ENCODE results near the gene PFKP.
A peak's percentile ranks its signal among the peaks of the same experiment; 100 is the strongest.

Gene PFKP

GRCh38 chr10:3126741-3127346, 59.5 kb downstream of the PFKP start:
- no peak for TF ChIP-seq CTCF (IDR thresholded peaks at IDR 0.05; ENCODE audit: low read depth, low read length)
- no peaks in the 10 kb centered on the region for H3K27me3 ChIP-seq
- H3K9me3 ChIP-seq: no peaks in the 10 kb centered on the region
- no peaks in the 10 kb centered on the region; the same call in 1 of the 2 replicates for H3K4me1 ChIP-seq
- peak overlapping the region; percentile 28 for H3K4me3 ChIP-seq (ENCODE audit: low read depth, low read length)
- no peaks in the 10 kb centered on the region for H3K36me3 ChIP-seq
- peak; percentile 57 for DNase-seq

- Histone ChIP-seq H3K4me1 (no peaks in the 10 kb centered on the region; the same call in 1 of the 2 replicates), H3K27me3 (no peaks in the 10 kb centered on the region), H3K4me3 (ENCODE audit: low read depth, low read length) (no peak overlapping the region), H3K9me3 (no peaks in the 10 kb centered on the region), H3K36me3 (no peaks in the 10 kb centered on the region)
- no peak for TF ChIP-seq CTCF (IDR thresholded peaks at IDR 0.05; ENCODE audit: low read depth, low read length)
- DNase-seq: no peak
These were observed 60.6 kb downstream of the PFKP start for GRCh38 chr10:3127921-3128320.

GRCh38 chr10:3128379-3129130, 61.2 kb downstream of the PFKP start:
- TF ChIP-seq CTCF (IDR thresholded peaks at IDR 0.05; ENCODE audit: low read depth, low read length): no peak

GRCh38 chr10:3129581-3130340, 62.4 kb downstream of the PFKP start:
- Histone ChIP-seq H3K27me3 (no peaks in the 10 kb centered on the region), H3K4me1 (no peaks in the 10 kb centered on the region; the same call in 1 of the 2 replicates), H3K9me3 (no peaks in the 10 kb centered on the region), H3K4me3 (ENCODE audit: low read depth, low read length) (no peak overlapping the region), H3K36me3 (no peaks in the 10 kb centered on the region)
- TF ChIP-seq CTCF (IDR thresholded peaks at IDR 0.05; ENCODE audit: low read depth, low read length): no peak
- DNase-seq: no peak

More at GRCh38 chr10:3128379-3129130, 61.2 kb downstream of the PFKP start:
- Histone ChIP-seq H3K9me3 (no peaks in the 10 kb centered on the region), H3K4me3 (ENCODE audit: low read depth, low read length) (no peak overlapping the region), H3K36me3 (no peaks in the 10 kb centered on the region), H3K4me1 (no peaks in the 10 kb centered on the region; the same call in 1 of the 2 replicates), H3K27me3 (no peaks in the 10 kb centered on the region)
- no peak for DNase-seq

GRCh38 chr10:3131098-3131497, 63.8 kb downstream of the PFKP start:
- H3K27me3 ChIP-seq: no peaks in the 10 kb centered on the region

More at GRCh38 chr10:3131098-3131497, 63.8 kb downstream of the PFKP start:
- no peak for DNase-seq
- TF ChIP-seq CTCF (IDR thresholded peaks at IDR 0.05; ENCODE audit: low read depth, low read length): no peak
- Histone ChIP-seq H3K4me1 (no peaks in the 10 kb centered on the region; the same call in 1 of the 2 replicates), H3K9me3 (no peaks in the 10 kb centered on the region), H3K36me3 (peaks cover 5% of the 10 kb centered on the region; the same call in 1 of the 2 replicates), H3K4me3 (ENCODE audit: low read depth, low read length) (no peak overlapping the region)

All from BE2C (cell line).